Measurements from ENCODE around the gene CA5B. TPM values are rescaled to one million over a fixed set of nuclear protein-coding genes. Genes with fewer than 3 reads are reported as not detected.
A peak's percentile ranks its signal among the peaks of the same experiment; 100 is the strongest.
"Not testable (repeated sequence)": the region's sequence is repeated elsewhere in the genome, so short reads cannot be mapped to it uniquely, and the experiment has no call there.

Gene CA5B
- total RNA-seq, 4 donors from 2014 or later: 3.7 to 12.6 (median 5.0) TPM

GRCh38 chrX:15724911-15725310, 13.2 kb upstream of the CA5B start:
- Histone ChIP-seq H3K4me3 (no peak overlapping the region), H3K27me3 (no peaks in the 10 kb centered on the region), H3K27ac (no peak overlapping the region), H3K36me3 (no peaks in the 10 kb centered on the region), H3K4me1 (no peaks in the 10 kb centered on the region), H3K9me3 (no peaks in the 10 kb centered on the region)
- no peak for DNase-seq
- intact Hi-C loops (cut with DNase I): no loop called here
- WGBS, 2 donors: 94 to 100% methylated on average over 1 to 2 of the region's 2 CpGs
- no peak for TF ChIP-seq CTCF (IDR thresholded peaks at IDR 0.05)
- TF ChIP-seq POLR2A (IDR thresholded peaks at IDR 0.05): no peak

GRCh38 chrX:15731368-15731767, 6.7 kb upstream of the CA5B start:
- H3K4me3 ChIP-seq; DNase-seq; H3K9me3 ChIP-seq; H3K27ac ChIP-seq; H3K4me1 ChIP-seq; H3K36me3 ChIP-seq; intact Hi-C loops (cut with DNase I); H3K27me3 ChIP-seq: not testable (repeated sequence)
- WGBS, 2 donors: 93 to 96% methylated on average over 4 of the region's 4 CpGs

GRCh38 chrX:15737190-15737958, 696 bp upstream of the CA5B start:
- TF ChIP-seq POLR2A (IDR thresholded peaks at IDR 0.05) (no peak), CTCF (IDR thresholded peaks at IDR 0.05) (no peak)
- DNase-seq: no peak

GRCh38 chrX:15739886-15740285, 1.8 kb downstream of the CA5B start:
- peaks cover 2 to 21% (median 4%) of the 10 kb centered on the region in 3 donors for H3K4me1 ChIP-seq
- H3K27me3 ChIP-seq: no peaks in the 10 kb centered on the region
- no peaks in the 10 kb centered on the region for H3K9me3 ChIP-seq
- H3K27ac ChIP-seq: no peak overlapping the region
- intact Hi-C loops (cut with DNase I): no loop called here
- H3K36me3 ChIP-seq: no peaks in the 10 kb centered on the region
- no peak overlapping the region for H3K4me3 ChIP-seq
- WGBS, 2 donors: 31 to 63% methylated on average over 3 of the region's 3 CpGs
- no peak for TF ChIP-seq POLR2A (IDR thresholded peaks at IDR 0.05)
- TF ChIP-seq CTCF (IDR thresholded peaks at IDR 0.05): no peak
- no peak for DNase-seq

More at GRCh38 chrX:15737190-15737958, 696 bp upstream of the CA5B start:
- Histone ChIP-seq H3K4me1 (peaks cover 2 to 21% (median 4%) of the 10 kb centered on the region in 3 donors), H3K9me3 (no peaks in the 10 kb centered on the region), H3K36me3 (no peaks in the 10 kb centered on the region), H3K27ac (peak overlapping the region; percentile 61 to 85 (median 70)), H3K4me3 (peak overlapping the region in 3 of 4 donors; percentile 49 to 72 (median 56)), H3K27me3 (no peaks in the 10 kb centered on the region)
- WGBS, 2 donors: 0 to 28% methylated on average over 5 to 14 of the region's 14 CpGs
- intact Hi-C loops (cut with DNase I): no loop called here

GRCh38 chrX:15744181-15744867, 6.3 kb downstream of the CA5B start:
- no peaks in the 10 kb centered on the region for H3K27me3 ChIP-seq
- TF ChIP-seq POLR2A (IDR thresholded peaks at IDR 0.05): no peak
- TF ChIP-seq CTCF (IDR thresholded peaks at IDR 0.05): no peak
- H3K36me3 ChIP-seq: no peaks in the 10 kb centered on the region
- H3K9me3 ChIP-seq: no peaks in the 10 kb centered on the region
- no peak overlapping the region for H3K4me3 ChIP-seq
- DNase-seq: no peak
- H3K4me1 ChIP-seq: peaks cover 0 to 10% (median 0%) of the 10 kb centered on the region in 3 donors
- peak overlapping the region in 1 of 4 donors; percentile 13 for H3K27ac ChIP-seq
- intact Hi-C loops (cut with DNase I): no loop called here
- 84 to 92% methylated on average over 6 to 8 of the region's 9 CpGs for WGBS, 2 donors
